Esophagus muscularis mucosa (tissue), 4 donors: ENCODE results near the gene PRKAG2. TPM values are rescaled to one million over a fixed set of nuclear protein-coding genes. Genes with fewer than 3 reads are reported as not detected.

Experiments used
- DNase-seq: peaks from one replicate; pipeline ENCODE4 v3.0.0-alpha.2; 2017; ENCODE audit errors: extremely low spot score
- H3K27ac ChIP-seq, 4 donors: fragments of 200-600 bp; sonication (generic); replicated peaks in 1 of 4; 1 replicate in 3 of 4; 2 replicates in 1 of 4; pipeline ENCODE4 v1.5.1; 2016 to 2019; ENCODE audit warnings: mild to moderate bottlenecking in 1 of 4
- H3K27me3 ChIP-seq, 4 donors: fragments of 200-600 bp; sonication (generic); one replicate each; pipeline versions ENCODE4 v1.5.1 to v1.6.0; 2016 to 2019
- H3K36me3 ChIP-seq, 4 donors: fragments of 200-600 bp; sonication (generic); one replicate each; pipeline ENCODE4 v1.5.1; 2016 to 2019
- H3K4me1 ChIP-seq, 4 donors: fragments of 200-600 bp; sonication (generic); one replicate each; pipeline ENCODE4 v1.5.1; 2016 to 2019
- H3K4me3 ChIP-seq, 4 donors: fragments of 200-600 bp; sonication (generic); 1 replicate in 2 of 4; 2 replicates in 2 of 4; pipeline ENCODE4 v1.5.1; 2016 to 2019; ENCODE audit warnings: mild to moderate bottlenecking in 4 of 4, moderate library complexity in 1 of 4
- H3K9me3 ChIP-seq, 4 donors: fragments of 200-600 bp; sonication (generic); 1 replicate in 3 of 4; 2 replicates in 1 of 4; pipeline ENCODE4 v1.5.1; 2016 to 2019
- CTCF ChIP-seq, 3 experiments: fragments of 200-600 bp in 2 of 3; fragments of 450-650 bp in 1 of 3; sonication (generic) in 2 of 3; IDR thresholded peaks; one replicate each; pipeline ENCODE4 v1.5.1; 2017 to 2019; ENCODE audit warnings: antibody characterized with exemption in 3 of 3, mild to moderate bottlenecking in 2 of 3, moderate library complexity in 1 of 3
- EP300 ChIP-seq: sonication (generic); formaldehyde crosslinking; IDR thresholded peaks from one replicate; pipeline ENCODE4 v1.6.1; 2017; ENCODE audit warnings: antibody characterized with exemption
- POLR2A ChIP-seq: fragments of 450-650 bp; IDR thresholded peaks from one replicate; pipeline ENCODE4 v1.6.1; 2017; ENCODE audit warnings: antibody characterized with exemption, moderate library complexity, mild to moderate bottlenecking, low read depth
- POLR2AphosphoS5 ChIP-seq, 2 donors: sonication (generic); formaldehyde crosslinking; IDR thresholded peaks; one replicate each; pipeline ENCODE4 v1.6.1; 2017; ENCODE audit warnings: antibody characterized with exemption in 2 of 2
- WGBS: methylation state at CpG from one replicate; pipeline ENCODE4 v1.1.5; 2018; 5-methylcytosine and 5-hydroxymethylcytosine counted together
- intact Hi-C: fragments of 100-400 bp; cut with DNase I; formaldehyde crosslinking; loops from one replicate; pipeline ENCODE4 v1.15.1; 2023
- total RNA-seq, 4 donors: library from RNA; depleted of rRNA; stranded (reverse); fragments of >200 nt; gene quantifications; one replicate each; pipeline versions ENCODE4 v1.1.0 to v1.2.1, GENCODE V29; 2016

Gene PRKAG2
- total RNA-seq: 10 to 100 TPM; 51.3 to 97.2 (median 77.5) TPM

DNA sequence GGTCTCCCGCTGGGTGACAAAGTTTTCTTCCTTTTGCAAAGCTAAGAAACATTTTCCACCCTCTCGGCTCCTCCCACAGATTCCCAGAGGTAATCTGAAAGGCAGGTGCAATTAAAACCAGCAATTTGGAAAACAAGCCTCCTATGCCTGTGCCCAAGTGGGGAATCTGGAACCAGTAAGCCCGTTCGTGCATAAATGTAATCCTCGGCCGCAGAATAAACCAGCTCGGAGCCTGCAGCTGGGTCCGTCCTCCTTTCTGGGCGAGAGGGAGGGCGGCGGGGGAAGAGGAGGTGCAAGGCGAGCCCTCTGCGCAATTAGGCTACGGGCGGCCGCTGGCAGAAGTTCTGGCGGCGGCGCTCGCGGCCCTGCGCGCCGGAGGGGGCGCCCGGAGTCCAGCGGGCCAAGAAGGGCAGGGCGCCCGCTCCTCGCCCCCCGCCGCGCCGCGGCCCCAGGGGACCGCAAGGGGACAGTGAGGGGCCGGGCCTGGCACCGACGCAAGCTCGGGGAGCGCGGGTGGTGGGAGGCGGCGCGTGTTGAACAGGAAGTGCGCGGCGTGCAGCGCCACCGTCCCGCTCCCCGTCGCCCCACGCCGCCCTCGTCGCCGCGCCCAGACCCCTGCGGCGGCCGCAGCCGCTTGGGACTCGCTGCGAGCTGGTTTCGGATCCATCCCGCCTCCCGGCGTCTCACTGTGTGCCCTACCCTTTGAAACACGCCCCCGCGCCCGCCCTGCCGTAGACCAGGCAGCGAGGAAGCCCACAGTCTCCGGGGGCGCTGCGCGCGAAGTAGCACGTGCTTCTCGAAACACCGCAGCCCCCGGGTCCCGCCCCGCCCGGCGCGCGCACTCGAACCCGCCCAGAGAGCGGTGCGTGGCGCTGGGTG is at the start of gene PRKAG2:
PRKAG2 (minus strand) TSS at position 217 of the 879 bp plus-strand sequence. CDS start 495 bp downstream, outside the sequence.
- 0% methylated on average over 21 of the region's 95 CpGs for WGBS
- TF ChIP-seq EP300: no peak
- TF ChIP-seq POLR2AphosphoS5 (IDR thresholded peaks at IDR 0.05): no peak
- TF ChIP-seq POLR2A: no peak
- peak in 2 of 3 experiments; percentile 2 to 20 for TF ChIP-seq CTCF (IDR thresholded peaks at IDR 0.05)
- Histone ChIP-seq H3K4me1 (peaks cover 15 to 39% (median 31%) of the 10 kb centered on the region in 4 donors), H3K36me3 (no peaks in the 10 kb centered on the region), H3K4me3 (peak within 1 kb of the TSS; percentile 70 to 95 (median 83)), H3K27me3 (peaks cover 0 to 3% (median 0%) of the 10 kb centered on the region in 4 donors), H3K9me3 (no peaks in the 10 kb centered on the region), H3K27ac (peak within 1 kb of the TSS; percentile 81 to 85 (median 82))
- no peak for DNase-seq
- intact Hi-C loops: loop anchor here (5.0 to 10.0 kb wide), 2 partner anchors 60 to 148 kb away; partner anchors contain the start of gene GALNT11

DNA sequence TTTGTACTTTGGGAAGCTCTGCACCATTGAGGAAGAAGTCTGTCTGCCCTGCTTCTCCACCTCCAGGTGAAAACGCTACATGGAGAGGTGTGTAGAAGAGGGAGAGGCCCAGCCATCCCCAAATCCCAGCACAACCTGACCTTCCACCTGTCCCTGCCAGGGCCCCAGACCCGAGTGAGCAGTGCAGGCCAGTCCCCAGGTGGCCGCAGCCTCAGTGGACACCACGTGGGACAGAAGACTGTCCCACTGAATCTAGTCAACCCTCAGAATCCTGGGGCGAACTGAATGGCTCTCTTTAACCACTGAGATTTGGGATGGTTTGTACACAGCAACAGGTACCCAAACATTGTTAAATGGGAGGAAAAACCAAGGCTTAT is 49.4 kb upstream of the PRKAG2 start:
- Histone ChIP-seq H3K27me3 (peaks cover 0 to 5% (median 0%) of the 10 kb centered on the region in 4 donors), H3K27ac (peak overlapping the region in 3 of 4 donors; percentile 16 to 49 (median 31)), H3K4me3 (no peak overlapping the region), H3K4me1 (peaks cover 0 to 10% (median 0%) of the 10 kb centered on the region in 4 donors), H3K9me3 (no peaks in the 10 kb centered on the region), H3K36me3 (no peaks in the 10 kb centered on the region)
- DNase-seq: no peak
- 80% methylated on average over 2 of the region's 5 CpGs for WGBS
- intact Hi-C loops: no loop called here
- no peak for TF ChIP-seq CTCF (IDR thresholded peaks at IDR 0.05)
- TF ChIP-seq EP300: no peak
- TF ChIP-seq POLR2AphosphoS5 (IDR thresholded peaks at IDR 0.05): no peak
- TF ChIP-seq POLR2A: no peak

DNA sequence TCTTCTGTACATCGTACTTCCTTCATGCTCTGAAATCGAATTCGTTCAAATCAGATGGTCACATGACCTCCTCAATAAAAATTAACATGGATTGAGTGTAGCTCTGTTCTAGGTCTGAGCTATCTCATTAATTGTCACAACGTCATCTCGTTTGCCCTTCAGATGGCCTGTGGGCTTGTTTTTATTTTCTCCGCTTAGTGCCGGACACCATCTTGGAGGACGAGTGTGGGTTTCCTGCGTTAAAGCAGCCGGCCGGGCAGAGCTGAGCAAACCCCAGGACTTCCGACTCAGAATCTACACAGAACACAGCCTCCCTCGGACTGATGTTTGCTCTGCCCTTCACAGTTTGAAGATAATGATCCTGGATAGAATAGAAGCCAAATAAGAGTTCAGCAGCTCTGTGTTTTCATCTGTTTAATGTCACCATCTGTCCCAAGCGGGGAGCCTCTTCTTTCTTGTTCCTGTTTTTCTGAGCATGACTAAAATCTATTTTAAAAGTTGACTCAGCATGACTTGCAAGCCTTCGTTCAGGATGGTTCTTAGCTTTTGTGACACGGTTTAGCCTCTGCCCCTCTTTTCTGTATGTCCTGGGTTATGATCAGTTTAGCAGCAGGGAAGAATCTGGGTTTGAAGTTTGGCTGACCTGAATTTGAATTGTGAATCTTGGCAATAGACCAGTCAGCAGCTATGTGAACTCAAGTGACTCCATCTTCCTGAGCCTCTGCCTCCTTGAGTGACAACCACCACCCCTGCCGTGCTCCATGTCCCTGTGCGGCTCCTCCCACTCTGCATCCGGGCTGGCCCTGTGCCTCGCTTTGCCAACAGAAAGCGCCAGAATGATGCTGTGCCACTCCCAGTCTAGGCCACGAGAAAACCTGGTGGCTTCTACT is 48.8 kb upstream of the PRKAG2 start:
- peak overlapping the region; percentile 16 to 50 (median 40) for H3K27ac ChIP-seq
- H3K27me3 ChIP-seq: peaks cover 0 to 5% (median 0%) of the 10 kb centered on the region in 4 donors
- WGBS: 61% methylated on average over 22 of the region's 22 CpGs
- H3K4me1 ChIP-seq: peaks cover 0 to 10% (median 0%) of the 10 kb centered on the region in 4 donors
- no peak for DNase-seq
- no peaks in the 10 kb centered on the region for H3K9me3 ChIP-seq
- no peaks in the 10 kb centered on the region for H3K36me3 ChIP-seq
- intact Hi-C loops: no loop called here
- H3K4me3 ChIP-seq: no peak overlapping the region
- TF ChIP-seq POLR2A: no peak
- TF ChIP-seq CTCF (IDR thresholded peaks at IDR 0.05): no peak
- TF ChIP-seq EP300: no peak
- TF ChIP-seq POLR2AphosphoS5 (IDR thresholded peaks at IDR 0.05): peak in 1 of 2 donors; percentile 7

DNA sequence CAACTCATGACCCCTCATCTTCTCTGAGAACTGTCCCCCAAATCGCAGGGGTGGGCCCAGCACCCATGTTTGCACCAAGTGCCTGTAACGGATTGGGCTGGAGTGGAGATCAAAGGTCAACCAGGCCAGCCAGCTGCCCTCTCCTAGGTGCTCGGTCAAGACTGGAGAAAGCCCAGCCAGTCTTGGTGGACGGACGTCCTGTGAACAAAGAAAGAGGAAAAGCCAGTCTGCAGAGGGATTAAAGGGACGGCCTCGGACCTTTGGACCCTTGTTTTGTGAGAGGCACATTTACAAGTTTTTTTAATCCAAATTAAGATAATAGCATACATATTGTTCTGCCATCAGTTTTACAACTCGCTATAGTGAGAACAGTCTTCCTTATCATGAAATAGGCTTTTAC is 47.6 kb upstream of the PRKAG2 start:
- peaks cover 0 to 5% (median 0%) of the 10 kb centered on the region in 4 donors for H3K27me3 ChIP-seq
- H3K36me3 ChIP-seq: no peaks in the 10 kb centered on the region
- intact Hi-C loops: no loop called here
- H3K4me1 ChIP-seq: peaks cover 0 to 10% (median 0%) of the 10 kb centered on the region in 4 donors
- no peak for TF ChIP-seq POLR2A
- H3K9me3 ChIP-seq: no peaks in the 10 kb centered on the region
- H3K27ac ChIP-seq: peak overlapping the region; percentile 28 to 58 (median 40)
- no peak for DNase-seq
- 92% methylated on average over 8 of the region's 8 CpGs for WGBS
- H3K4me3 ChIP-seq: no peak overlapping the region
